HG02759 (cell line): ENCODE results near the gene CDK5.
A peak's percentile ranks its signal among the peaks of the same experiment; 100 is the strongest.
"Not testable (repeated sequence)": the region's sequence is repeated elsewhere in the genome, so short reads cannot be mapped to it uniquely, and the experiment has no call there.

ENCODE experiments used
- ATAC-seq: cut with Tn5 transposase; IDR thresholded peaks from one replicate; pipeline ENCODE4 v1.9.1; 2021; ENCODE audit warnings: mild to moderate bottlenecking, moderate library complexity; ENCODE audit not compliant: unreplicated experiment

Gene CDK5

GRCh38 chr7:151035902-151036301 lies 21.8 kb downstream of the CDK5 start:
- ATAC-seq, result no peak

GRCh38 chr7:151035026-151035717 lies 22.5 kb downstream of the CDK5 start:
- ATAC-seq, result no peak

- no peak for ATAC-seq
Observed at GRCh38 chr7:151034312-151035025, 23.2 kb downstream of the CDK5 start.

GRCh38 chr7:151033864-151034249 lies 23.8 kb downstream of the CDK5 start:
- ATAC-seq, result no peak

- ATAC-seq, result no peak
Observed at GRCh38 chr7:151032936-151033863, 24.5 kb downstream of the CDK5 start.

GRCh38 chr7:151031011-151031410 lies 26.7 kb downstream of the CDK5 start:
- ATAC-seq, result no peak

GRCh38 chr7:151028948-151029501 lies 28.7 kb downstream of the CDK5 start:
- ATAC-seq, result no peak

GRCh38 chr7:151028131-151028947 lies 29.4 kb downstream of the CDK5 start, which contains the start of gene ABCB8:
TSS of gene ABCB8 (plus strand) at chr7:151028450. CDS start at chr7:151028516, 66 bp downstream.
- ATAC-seq, result peak; percentile 96

GRCh38 chr7:151027728-151028130 lies 30.0 kb downstream of the CDK5 start:
- ATAC-seq, result peak; percentile 1

- not testable (repeated sequence) for ATAC-seq
Observed at GRCh38 chr7:151026771-151027727, 30.6 kb downstream of the CDK5 start.

GRCh38 chr7:151025924-151026671 lies 31.6 kb downstream of the CDK5 start:
- no peak for ATAC-seq

GRCh38 chr7:151024435-151025056 lies 33.2 kb downstream of the CDK5 start, which contains the start of gene ATG9B:
TSS of gene ATG9B (minus strand) at chr7:151024494. CDS start at chr7:151024423, 71 bp downstream.
- no peak for ATAC-seq

GRCh38 chr7:151023232-151023631 lies 34.5 kb downstream of the CDK5 start:
- ATAC-seq, result no peak

- no peak for ATAC-seq
Observed at GRCh38 chr7:151020231-151020630, 37.5 kb downstream of the CDK5 start.

- ATAC-seq, result no peak
Observed at GRCh38 chr7:151019130-151019447, 38.6 kb downstream of the CDK5 start.

GRCh38 chr7:151018421-151019129 lies 39.1 kb downstream of the CDK5 start:
- no peak for ATAC-seq

- peak; percentile 66 for ATAC-seq
Observed at GRCh38 chr7:151017953-151018420, 39.7 kb downstream of the CDK5 start.
